GM21367 (cell line): ENCODE results near the gene ATP6V1F.

Source experiments
- ATAC-seq: cut with Tn5 transposase; IDR thresholded peaks from one replicate; pipeline ENCODE4 v1.9.1; 2021; ENCODE audit not compliant: unreplicated experiment

ATP6V1F gene

GRCh38 chr7:128914566-128915151, 52.0 kb downstream of the ATP6V1F start:
- ATAC-seq = no peak

GRCh38 chr7:128915271-128915819, 52.7 kb downstream of the ATP6V1F start:
- no peak for ATAC-seq
